HG02884 (cell line): ENCODE measurements around the gene PRDM8.
"Not testable (repeated sequence)": the region's sequence is repeated elsewhere in the genome, so short reads cannot be mapped to it uniquely, and the experiment has no call there.

Source experiments
- ATAC-seq: cut with Tn5 transposase; IDR thresholded peaks from one replicate; pipeline ENCODE4 v1.9.1; 2021; ENCODE audit warnings: mild to moderate bottlenecking, moderate library complexity; ENCODE audit not compliant: unreplicated experiment

PRDM8 gene

GRCh38 chr4:80196922-80197573, at the start of gene PRDM8:
Gene PRDM8 (plus strand): TSS chr4:80197503. CDS start chr4:80200081, 2,578 bp downstream.
- no peak for ATAC-seq

DNA sequence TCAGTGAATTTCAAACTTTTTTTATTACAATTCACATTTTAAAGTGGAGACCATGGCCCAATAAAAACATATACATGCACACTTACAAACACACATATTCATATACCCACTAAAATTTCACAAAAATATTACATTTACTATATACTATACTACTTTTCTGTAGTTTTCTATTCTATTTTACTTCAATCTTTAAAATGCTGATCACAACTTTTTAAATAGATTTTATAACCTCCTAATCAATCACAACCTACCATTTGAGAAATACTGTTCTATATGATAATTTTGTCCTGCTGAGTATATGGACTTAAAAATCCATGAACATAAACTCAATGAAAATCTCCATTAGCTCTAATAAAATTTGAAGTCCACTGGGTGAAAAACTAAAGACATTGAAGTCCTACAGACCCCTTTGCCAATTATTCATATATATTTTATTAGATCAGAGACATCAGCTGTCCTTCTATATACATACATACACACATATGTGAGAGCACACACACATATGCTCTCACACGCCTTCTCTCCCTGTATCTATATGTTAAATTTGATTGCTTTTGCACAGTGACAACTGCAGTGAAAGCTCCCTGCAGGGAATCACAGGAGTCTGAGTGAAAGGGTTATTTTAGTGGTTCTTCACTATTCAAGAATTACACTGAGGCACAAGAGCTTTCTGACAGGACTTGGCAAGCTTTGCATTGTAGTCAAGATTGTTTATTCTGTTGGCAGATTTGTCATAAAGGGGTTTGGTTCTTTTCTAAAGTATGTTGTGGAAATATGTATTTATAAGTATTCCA, 46.7 kb upstream of the PRDM8 start:
- no peak for ATAC-seq

- no peak for ATAC-seq
Observed at GRCh38 chr4:80151981-80152380, 45.3 kb upstream of the PRDM8 start.

DNA sequence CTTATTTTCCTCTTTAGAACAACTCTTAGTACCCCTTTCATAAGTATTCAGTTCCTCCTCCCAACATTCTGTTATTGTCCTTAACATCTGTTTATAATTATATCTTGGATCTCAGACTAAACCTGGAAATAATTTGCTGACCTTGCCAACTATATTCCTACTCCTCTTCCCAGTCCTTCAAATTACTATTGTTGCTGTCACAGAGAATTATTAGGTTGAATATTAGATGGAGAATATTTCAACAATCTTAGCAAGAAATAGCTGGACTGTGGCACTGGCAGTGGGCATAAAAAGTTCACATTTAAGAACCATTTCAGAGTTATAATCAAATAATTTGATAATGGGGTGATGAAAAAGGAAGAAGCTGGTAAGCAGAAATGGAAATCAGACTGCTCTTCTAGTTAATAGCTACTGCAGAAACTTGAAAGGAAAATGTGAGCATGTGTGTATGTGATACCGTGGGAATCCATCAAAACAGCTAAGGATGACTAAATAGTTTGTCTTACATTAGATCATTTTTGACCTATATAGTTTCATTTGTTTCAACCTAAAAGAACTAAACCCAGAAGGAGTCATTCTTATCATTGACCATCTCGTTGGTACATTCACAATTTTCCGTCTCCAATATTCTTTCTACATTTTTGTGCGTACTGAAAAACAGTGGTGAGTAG, 43.3 kb upstream of the PRDM8 start:
- no peak for ATAC-seq

DNA sequence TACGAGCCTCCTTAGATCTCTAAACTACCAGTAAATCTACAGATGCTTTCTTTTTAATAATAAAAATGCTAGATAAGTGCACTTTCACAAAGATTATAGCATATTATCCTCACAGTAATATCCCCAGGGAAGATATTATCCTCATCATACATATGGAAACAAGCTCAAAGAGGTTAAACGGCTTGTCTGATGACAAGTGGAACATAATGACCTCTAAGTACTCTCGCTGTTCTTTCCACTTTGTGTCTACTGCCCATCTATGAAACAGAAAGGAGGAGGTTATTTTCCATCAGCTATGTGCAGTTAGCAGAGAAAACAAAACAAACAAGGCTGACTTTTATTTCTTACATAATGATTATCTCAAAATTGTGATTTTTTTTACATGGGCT, 42.8 kb upstream of the PRDM8 start:
- ATAC-seq: no peak

DNA sequence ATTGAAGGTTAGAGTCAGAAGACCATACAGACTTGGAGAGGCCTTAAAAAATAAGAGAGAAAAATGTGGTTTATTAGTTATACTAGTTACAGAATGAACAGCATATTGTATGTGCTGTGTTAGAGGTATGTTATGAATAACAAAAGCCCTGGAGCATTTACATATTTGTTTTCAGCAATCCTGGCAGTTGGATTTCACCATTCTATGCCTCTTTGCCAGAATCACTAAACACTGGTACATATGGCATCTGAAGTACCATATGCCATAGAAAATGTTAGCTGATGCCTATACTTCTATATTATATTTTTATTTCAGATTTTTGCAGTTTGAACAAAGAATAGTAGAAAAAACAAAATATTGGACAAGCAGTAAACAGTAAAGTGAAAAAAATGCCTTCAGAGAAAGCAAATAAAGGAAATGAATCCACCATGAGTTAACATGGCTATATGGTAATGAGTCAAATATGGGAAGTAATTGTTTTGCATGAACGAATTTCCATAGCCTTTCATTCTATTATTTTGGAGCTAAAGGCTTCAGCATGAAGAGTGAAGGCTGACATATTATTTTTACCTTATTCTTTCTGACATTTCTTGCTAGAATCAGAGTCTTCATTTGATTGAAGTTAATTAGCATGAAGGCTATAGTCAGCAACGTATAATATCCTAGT, 41.9 kb upstream of the PRDM8 start:
- no peak for ATAC-seq

- no peak for ATAC-seq
Observed at GRCh38 chr4:80156410-80156809, 40.9 kb upstream of the PRDM8 start.

- ATAC-seq: no peak
Observed at GRCh38 chr4:80161413-80162058, 35.8 kb upstream of the PRDM8 start.

GRCh38 chr4:80162418-80162817, 34.9 kb upstream of the PRDM8 start:
- ATAC-seq: no peak

DNA sequence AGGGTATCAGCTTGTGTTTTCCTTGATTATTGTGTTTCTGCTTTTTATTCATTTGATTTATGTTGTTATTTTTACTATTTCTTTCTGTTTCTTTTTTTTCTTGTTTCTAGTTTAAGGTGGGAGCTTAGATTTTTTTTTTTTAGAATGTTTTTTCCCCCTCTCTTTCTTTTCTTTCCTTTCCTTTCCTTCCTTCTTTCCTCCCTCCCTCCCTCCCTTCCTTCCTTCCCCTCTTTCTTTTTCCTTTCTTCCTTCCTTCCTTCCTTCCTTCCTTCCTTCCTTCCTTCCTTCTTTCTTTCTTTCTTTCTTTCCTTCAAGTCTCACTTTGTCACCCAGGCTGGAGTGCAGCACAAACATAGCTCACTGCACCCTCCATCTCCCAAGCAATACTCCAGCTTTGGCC, 31.4 kb upstream of the PRDM8 start:
- no peak for ATAC-seq

DNA sequence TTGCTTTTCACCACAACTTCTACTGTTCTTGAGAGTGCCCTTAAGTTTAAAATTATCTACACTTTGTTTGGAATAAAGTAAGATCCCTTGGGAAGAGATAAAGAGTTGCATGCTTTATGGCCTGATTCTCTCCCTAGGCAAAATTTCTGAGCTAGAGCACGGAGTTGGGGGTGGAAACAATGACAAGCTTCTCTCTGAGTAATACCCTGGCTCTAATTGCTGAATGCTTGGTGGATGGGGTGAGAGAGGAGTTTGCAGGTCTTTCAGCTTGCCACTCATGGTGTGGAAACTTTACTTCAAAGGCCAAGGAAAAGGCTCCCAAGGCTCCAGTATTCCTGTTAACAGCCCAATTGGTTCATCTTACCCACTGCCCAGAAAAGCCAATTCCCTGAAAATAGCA, 26.1 kb upstream of the PRDM8 start:
- ATAC-seq: no peak

- no peak for ATAC-seq
Observed at GRCh38 chr4:80171656-80172055, 25.6 kb upstream of the PRDM8 start.

DNA sequence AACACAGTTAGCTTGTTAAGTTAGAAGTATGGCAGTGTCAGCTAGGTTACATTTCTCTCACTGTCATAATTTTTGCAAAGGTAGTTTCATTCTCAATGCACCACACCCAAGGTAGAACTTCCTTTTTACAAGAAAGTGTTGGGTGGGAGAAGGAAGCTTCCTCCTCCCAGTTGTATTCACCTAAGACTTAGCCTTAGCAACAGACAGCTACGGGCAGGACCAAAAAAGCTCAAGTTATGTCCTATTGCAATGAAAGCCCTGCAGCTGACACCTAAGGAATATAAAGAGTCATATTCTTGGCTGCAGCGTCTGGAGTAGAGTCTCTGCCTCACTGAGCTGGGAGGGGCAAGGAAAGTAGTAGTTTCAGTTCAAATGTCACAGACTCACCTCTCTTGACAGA, 25.1 kb upstream of the PRDM8 start:
- peak; percentile 71 for ATAC-seq

- ATAC-seq: peak; percentile 85
Observed at GRCh38 chr4:80173401-80173800, 23.9 kb upstream of the PRDM8 start.

- ATAC-seq: peak; percentile 1
Observed at GRCh38 chr4:80173841-80174240, 23.5 kb upstream of the PRDM8 start.

DNA sequence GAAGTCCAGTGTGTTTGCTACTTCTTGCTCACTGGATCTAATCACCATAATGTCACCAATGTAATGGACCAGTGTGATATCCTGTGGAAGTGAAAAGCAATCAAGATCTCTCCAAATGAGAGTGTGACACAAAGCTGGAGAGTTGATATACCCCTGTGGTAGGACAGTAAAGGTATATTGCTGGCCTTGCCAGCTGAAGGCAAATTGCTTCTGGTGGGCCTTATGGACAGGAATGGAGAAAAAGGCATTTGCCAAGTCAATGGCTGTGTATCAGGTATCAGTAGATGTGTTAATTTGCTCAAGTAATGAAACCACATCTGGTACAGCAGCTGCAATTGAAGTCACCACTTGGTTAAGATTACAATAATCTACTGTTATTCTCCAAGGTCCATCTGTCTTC, 19.5 kb upstream of the PRDM8 start:
- ATAC-seq: not testable (repeated sequence)

DNA sequence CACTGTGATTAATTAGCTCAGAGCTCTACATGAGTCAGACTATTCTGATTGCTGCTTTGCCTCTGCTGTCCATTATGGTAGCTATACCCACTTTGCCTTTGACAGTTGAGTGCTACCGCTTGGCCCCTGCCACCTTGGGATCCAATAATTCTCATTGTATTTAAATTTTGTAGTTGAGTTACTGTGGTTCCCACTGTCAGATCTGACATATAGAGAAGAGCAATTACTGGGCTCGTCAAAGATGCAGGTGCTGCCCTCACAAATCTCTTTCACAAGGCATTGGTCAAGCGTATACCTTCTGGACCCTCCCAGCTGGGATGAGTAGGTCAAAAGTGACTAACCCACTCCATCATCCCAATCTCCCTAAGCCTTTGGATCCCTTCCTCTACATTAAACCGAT, 18.3 kb upstream of the PRDM8 start:
- ATAC-seq: no peak

GRCh38 chr4:80179637-80180161, 17.6 kb upstream of the PRDM8 start:
- no peak for ATAC-seq

GRCh38 chr4:80180743-80181142, 16.6 kb upstream of the PRDM8 start:
- no peak for ATAC-seq

- ATAC-seq: no peak
Observed at GRCh38 chr4:80182237-80182866, 15.0 kb upstream of the PRDM8 start.
